ENCODE data around the gene ANKFN1.

DNA sequence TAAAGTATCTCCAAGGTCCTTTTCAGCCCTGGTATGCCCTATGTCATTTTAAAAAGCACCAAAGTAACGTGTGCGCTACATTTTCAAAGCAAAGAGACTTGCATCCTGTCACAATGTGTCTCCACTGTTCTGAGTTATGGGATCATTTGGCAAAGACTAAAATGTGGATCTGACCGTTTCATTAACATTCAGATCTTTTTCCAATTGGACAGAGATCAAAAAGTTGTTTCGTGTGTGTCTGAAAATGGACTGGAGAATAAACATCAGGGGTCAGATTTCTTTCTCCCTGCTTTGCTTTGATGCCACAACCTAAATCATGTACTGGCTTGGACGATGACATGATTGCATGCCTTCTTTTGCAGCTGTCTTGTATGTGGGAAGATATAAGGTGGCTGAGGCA, 304.2 kb downstream of the ANKFN1 start:
- TF ChIP-seq, protein P1, sequence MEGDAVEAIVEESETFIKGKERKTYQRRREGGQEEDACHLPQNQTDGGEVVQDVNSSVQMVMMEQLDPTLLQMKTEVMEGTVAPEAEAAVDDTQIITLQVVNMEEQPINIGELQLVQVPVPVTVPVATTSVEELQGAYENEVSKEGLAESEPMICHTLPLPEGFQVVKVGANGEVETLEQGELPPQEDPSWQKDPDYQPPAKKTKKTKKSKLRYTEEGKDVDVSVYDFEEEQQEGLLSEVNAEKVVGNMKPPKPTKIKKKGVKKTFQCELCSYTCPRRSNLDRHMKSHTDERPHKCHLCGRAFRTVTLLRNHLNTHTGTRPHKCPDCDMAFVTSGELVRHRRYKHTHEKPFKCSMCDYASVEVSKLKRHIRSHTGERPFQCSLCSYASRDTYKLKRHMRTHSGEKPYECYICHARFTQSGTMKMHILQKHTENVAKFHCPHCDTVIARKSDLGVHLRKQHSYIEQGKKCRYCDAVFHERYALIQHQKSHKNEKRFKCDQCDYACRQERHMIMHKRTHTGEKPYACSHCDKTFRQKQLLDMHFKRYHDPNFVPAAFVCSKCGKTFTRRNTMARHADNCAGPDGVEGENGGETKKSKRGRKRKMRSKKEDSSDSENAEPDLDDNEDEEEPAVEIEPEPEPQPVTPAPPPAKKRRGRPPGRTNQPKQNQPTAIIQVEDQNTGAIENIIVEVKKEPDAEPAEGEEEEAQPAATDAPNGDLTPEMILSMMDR (IDR thresholded peaks at IDR 0.05), result no peak
- no peak for TF ChIP-seq ZFX (IDR thresholded peaks at IDR 0.05; ENCODE audit: borderline replicate concordance)

Data from 22Rv1 (cell line).